MCF 10A (cell line): ENCODE data around the gene CELF5. TPM values are rescaled to one million over a fixed set of nuclear protein-coding genes. Genes with fewer than 3 reads are reported as not detected.

Experiments
- BruUV-seq: library from RNA; stranded (reverse); fragments of 400-500 nt; replicated peaks from 2 replicates; lab custom pipeline; 2021; lab: Mats Ljungman, UMichigan
- CTCF ChIA-PET: fragments of 300-600 bp; sonication (Branson Sonifier 250); formaldehyde crosslinking; extraction: SDS; loops from one replicate; lab custom pipeline; 2021; ENCODE audit warnings: antibody characterized with exemption, inconsistent platforms; lab: Yijun Ruan, JAX
- POLR2A ChIA-PET: fragments of 300-600, 350-650 bp; sonication (Branson Sonifier 250); formaldehyde crosslinking; extraction: SDS; loops from one replicate; lab custom pipeline; 2020; ENCODE audit warnings: antibody characterized with exemption, inconsistent platforms; lab: Yijun Ruan, JAX
- DNase-seq: peaks from one replicate; pipeline ENCODE4 v3.0.0-alpha.2; 2018; ENCODE audit not compliant: unreplicated experiment
- H3K27ac Mint-ChIP-seq: one replicate; pipeline ENCODE4 v1.8.0; 2022; ENCODE audit warnings: mild to moderate bottlenecking, low read depth, mixed read lengths; ENCODE audit not compliant: unreplicated experiment
- H3K27me3 Mint-ChIP-seq: one replicate; pipeline ENCODE4 v1.8.0; 2022; ENCODE audit warnings: mixed read lengths; ENCODE audit not compliant: insufficient read depth, unreplicated experiment
- H3K36me3 Mint-ChIP-seq: one replicate; pipeline ENCODE4 v1.8.0; 2022; ENCODE audit warnings: mild to moderate bottlenecking, moderate library complexity, mixed read lengths; ENCODE audit not compliant: insufficient read depth, unreplicated experiment
- H3K4me1 Mint-ChIP-seq: one replicate; pipeline ENCODE4 v1.8.0; 2022; ENCODE audit warnings: mixed read lengths; ENCODE audit not compliant: insufficient read depth, unreplicated experiment
- H3K4me3 Mint-ChIP-seq: one replicate; pipeline ENCODE4 v1.8.0; 2022; ENCODE audit warnings: mild to moderate bottlenecking, moderate library complexity, mixed read lengths; ENCODE audit not compliant: unreplicated experiment
- H3K9me3 Mint-ChIP-seq: one replicate; pipeline ENCODE4 v1.8.0; 2022; ENCODE audit warnings: mixed read lengths; ENCODE audit not compliant: unreplicated experiment
- CTCF ChIP-seq: fragments of 200-600 bp; IDR thresholded peaks from one replicate; pipeline ENCODE4 v1.8.0; 2022; ENCODE audit warnings: antibody characterized with exemption, mild to moderate bottlenecking; ENCODE audit not compliant: unreplicated experiment
- intact Hi-C: fragments of 100-400 bp; cut with micrococcal nuclease; formaldehyde crosslinking; loops from 2 replicates; pipeline ENCODE4 v1.14.1; 2022
- total RNA-seq: library from RNA; stranded (reverse); gene quantifications from 2 replicates; pipeline ENCODE4 v1.2.3, GENCODE V29; 2022

CELF5 gene
- total RNA-seq, 1 experiment from 2014 or later = 0.30 TPM

DNA sequence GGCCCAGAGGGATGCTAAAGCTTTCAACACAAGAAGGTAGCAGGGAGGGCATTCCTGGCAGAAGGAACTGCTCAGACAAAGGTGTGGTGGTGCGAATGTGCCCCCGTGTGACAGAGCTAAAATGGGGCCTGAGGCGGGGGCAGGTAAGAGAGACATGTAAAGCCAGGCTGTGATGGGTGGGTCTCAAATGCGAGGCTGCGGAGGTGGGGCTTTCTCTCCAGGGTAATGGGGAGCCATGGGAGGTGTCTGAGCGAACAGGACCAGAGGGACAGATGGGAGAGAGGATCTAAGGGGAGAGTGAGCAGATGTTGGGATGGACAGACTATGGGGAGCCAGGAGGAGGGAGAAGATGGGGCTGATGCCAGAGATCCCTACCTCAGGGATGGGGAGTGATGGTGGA lies 97.2 kb downstream of the CELF5 start:
- POLR2A ChIA-PET = interaction anchor here (0.6 kb wide), 1 partner anchor 147 kb away, joined by 3 read pairs; no protein-coding TSS in a partner anchor
- no peak for DNase-seq
- CTCF ChIA-PET = interaction anchor here (0.6 kb wide), 1 partner anchor 246 kb away, joined by 3 read pairs; no protein-coding TSS in a partner anchor
- BruUV-seq = no TSS peak
- no peaks in the 10 kb centered on the region for H3K9me3 Mint-ChIP-seq
- H3K4me1 Mint-ChIP-seq = no peaks in the 10 kb centered on the region
- H3K36me3 Mint-ChIP-seq = no peaks in the 10 kb centered on the region
- H3K4me3 Mint-ChIP-seq = no peak overlapping the region
- no peak overlapping the region for H3K27ac Mint-ChIP-seq
- intact Hi-C loops = no loop called here
- peaks cover 41% of the 10 kb centered on the region for H3K27me3 Mint-ChIP-seq
- no peak for TF ChIP-seq CTCF

- ChIA-PET POLR2A (no interaction called here), CTCF (interaction anchor here (0.6 to 1.3 kb wide), 2 partner anchors 150 to 245 kb away, joined by 3 read pairs; no protein-coding TSS in a partner anchor)
- Mint-ChIP-seq H3K4me3 (no peak overlapping the region), H3K27ac (no peak overlapping the region), H3K9me3 (no peaks in the 10 kb centered on the region), H3K4me1 (no peaks in the 10 kb centered on the region), H3K36me3 (no peaks in the 10 kb centered on the region), H3K27me3 (peaks cover 41% of the 10 kb centered on the region)
- BruUV-seq = no TSS peak
- TF ChIP-seq CTCF = no peak
- intact Hi-C loops = no loop called here
- DNase-seq = no peak
Measured at GRCh38 chr19:3322199-3322978, 97.9 kb downstream of the CELF5 start.

- Mint-ChIP-seq H3K27ac (no peak overlapping the region), H3K27me3 (peaks cover 41% of the 10 kb centered on the region), H3K4me1 (no peaks in the 10 kb centered on the region), H3K4me3 (no peak overlapping the region), H3K9me3 (no peaks in the 10 kb centered on the region), H3K36me3 (no peaks in the 10 kb centered on the region)
- DNase-seq = no peak
- POLR2A ChIA-PET = interaction anchor here (1.0 kb wide), 1 partner anchor 150 kb away, joined by 3 read pairs; no protein-coding TSS in a partner anchor
- intact Hi-C loops = no loop called here
- no TSS peak for BruUV-seq
- CTCF ChIA-PET = interaction anchor here (0.6 to 1.3 kb wide), 6 partner anchors 10 to 149 kb away, joined by 3 to 5 read pairs (median 3); no protein-coding TSS in a partner anchor
- no peak for TF ChIP-seq CTCF
Measured at GRCh38 chr19:3323026-3323425, 98.6 kb downstream of the CELF5 start.

DNA sequence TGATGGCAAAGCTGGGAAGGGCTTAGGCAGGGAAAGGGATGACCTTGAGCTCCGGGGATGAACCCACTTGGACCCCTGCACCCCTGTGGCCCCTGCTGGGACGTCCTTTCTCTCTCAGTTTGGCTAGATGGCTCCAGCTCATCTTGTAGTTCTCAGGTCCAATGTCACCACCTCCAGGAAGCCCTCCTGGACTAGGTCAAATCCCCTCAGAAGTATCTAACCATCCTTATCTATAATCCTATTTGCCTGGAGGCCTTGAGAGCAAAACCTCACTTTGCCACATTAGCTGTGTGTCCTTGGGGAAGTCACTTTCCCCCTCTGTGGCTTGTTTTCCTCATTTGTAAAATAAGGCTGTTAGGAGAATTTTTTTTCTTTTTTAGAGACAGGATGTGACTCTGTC lies 99.2 kb downstream of the CELF5 start:
- Mint-ChIP-seq H3K36me3 (no peaks in the 10 kb centered on the region), H3K27me3 (peaks cover 41% of the 10 kb centered on the region), H3K4me1 (no peaks in the 10 kb centered on the region), H3K9me3 (no peaks in the 10 kb centered on the region), H3K4me3 (no peak overlapping the region), H3K27ac (no peak overlapping the region)
- BruUV-seq = no TSS peak
- CTCF ChIA-PET = interaction anchor here (0.5 to 1.3 kb wide), 11 partner anchors 11 to 420 kb away, joined by 3 to 5 read pairs (median 3); no protein-coding TSS in a partner anchor
- DNase-seq = no peak
- intact Hi-C loops = no loop called here
- TF ChIP-seq CTCF = no peak
- POLR2A ChIA-PET = interaction anchor here (1.0 kb wide), 1 partner anchor 150 kb away, joined by 3 read pairs; no protein-coding TSS in a partner anchor
